GM12878 (cell line): ENCODE results near the gene MPST. TPM values are rescaled to one million over a fixed set of nuclear protein-coding genes. Genes with fewer than 3 reads are reported as not detected.
A peak's percentile ranks its signal among the peaks of the same experiment; 100 is the strongest.

Experiments
- ASH2L ChIP-seq: fragments of 300-600, 200-600 bp; sonication (generic); IDR thresholded peaks from 2 replicates; pipeline ENCODE4 v1.6.1; 2017; ENCODE audit warnings: low read depth, mild to moderate bottlenecking, borderline replicate concordance
- ATF7 ChIP-seq: fragments of 450-650 bp; IDR thresholded peaks from 2 replicates; pipeline ENCODE4 v1.6.1; 2016; ENCODE audit warnings: low read depth, mild to moderate bottlenecking
- CHD2 ChIP-seq: IDR thresholded peaks from 2 replicates; pipeline ENCODE4 v1.6.1; 2011; ENCODE audit warnings: low read depth, low read length, improper control_type of control experiment, borderline replicate concordance
- ESRRA ChIP-seq: IDR thresholded peaks from 2 replicates; pipeline ENCODE4 v1.6.1; 2012; ENCODE audit warnings: mild to moderate bottlenecking, low read length, improper control_type of control experiment
- HCFC1 ChIP-seq: fragments of 150-350 bp; IDR thresholded peaks from 2 replicates; pipeline ENCODE4 v1.6.1; 2014; ENCODE audit warnings: low read length
- HDAC6 ChIP-seq: fragments of 200-600 bp; sonication (generic); IDR thresholded peaks from one replicate; pipeline ENCODE4 v1.8.0; 2017; ENCODE audit warnings: antibody characterized with exemption; ENCODE audit not compliant: unreplicated experiment
- LARP7 ChIP-seq: fragments of 450-650 bp; IDR thresholded peaks from 2 replicates; pipeline ENCODE4 v1.6.1; 2017; ENCODE audit warnings: mild to moderate bottlenecking
- MYC ChIP-seq: IDR thresholded peaks from 2 replicates; pipeline ENCODE4 v1.6.1; 2011; ENCODE audit warnings: mild to moderate bottlenecking, low read length, moderate library complexity, inconsistent platforms; ENCODE audit not compliant: insufficient read depth, insufficient replicate concordance, insufficient read length, severe bottlenecking
- POLR2A ChIP-seq: IDR thresholded peaks from 2 replicates; pipeline ENCODE4 v1.6.1; 2011; ENCODE audit warnings: low read depth, mild to moderate bottlenecking, low read length
- RB1 ChIP-seq: fragments of 450-650 bp; formaldehyde crosslinking; IDR thresholded peaks from 2 replicates; pipeline ENCODE4 v1.6.1; 2017; ENCODE audit warnings: mild to moderate bottlenecking, borderline replicate concordance
- SMC3 ChIP-seq: IDR thresholded peaks from 2 replicates; pipeline ENCODE4 v1.6.1; 2011; ENCODE audit warnings: low read length, improper control_type of control experiment, borderline replicate concordance
- STAT1 ChIP-seq: fragments of 450-650 bp; conservative IDR thresholded peaks from 2 replicates; pipeline ENCODE4 v1.6.1; 2014; ENCODE audit warnings: antibody characterized with exemption, mild to moderate bottlenecking
- ZNF622 ChIP-seq: fragments of 450-650 bp; IDR thresholded peaks from 2 replicates; pipeline ENCODE4 v1.6.1; 2017; ENCODE audit warnings: mild to moderate bottlenecking, inconsistent platforms
- polyA plus RNA-seq, 11 experiments: library from polyadenylated mRNA; depleted of rRNA in 4 of 11; unstranded in 6 of 11; stranded (reverse) in 5 of 11; fragments of >200 nt; fragmentation: Nextera tagmentation in 4 of 11; fragmentation: Illumina TruSeq in 1 of 11; extraction: Ambion mirVana in 4 of 11; extraction: Trizol in 1 of 11; gene quantifications; 1 replicate in 1 of 11; 2 replicates in 10 of 11; pipeline versions ENCODE4 v1.2.1 to v1.2.3, GENCODE V29; 2011 to 2016; ENCODE audit warnings: inconsistent platforms in 2 of 11, missing spikeins in 2 of 11, low read depth in 1 of 11
- total RNA-seq, 4 experiments: library from RNA; depleted of rRNA in 3 of 4; stranded (reverse); fragments of >200 nt in 3 of 4; fragmentation: Illumina TruSeq in 1 of 4; extraction: Trizol in 1 of 4; gene quantifications; 2 replicates each; pipeline versions ENCODE4 v1.2.1 to v1.2.3, GENCODE V29; 2013 to 2021
- TF ChIP-seq, protein P1 (sequence below): fragments of 450-650 bp; formaldehyde crosslinking; IDR thresholded peaks from 2 replicates; pipeline ENCODE4 v1.4.0; 2020; ENCODE audit warnings: mild to moderate bottlenecking, moderate library complexity
- TF ChIP-seq, protein P2 (sequence below): IDR thresholded peaks from 2 replicates; pipeline ENCODE4 v1.6.1; 2011; ENCODE audit warnings: borderline replicate concordance, low read depth, mild to moderate bottlenecking, moderate library complexity, mixed read lengths, low read length; ENCODE audit not compliant: insufficient read depth; ENCODE audit errors: extremely low read length

MPST gene
- total and polyA plus RNA-seq, 10 of the 15 experiments (the other 5 are each of a cell fraction or from before 2014, with no cell fraction given) = 0.95 to 88.7 (median 38.5) TPM

DNA sequence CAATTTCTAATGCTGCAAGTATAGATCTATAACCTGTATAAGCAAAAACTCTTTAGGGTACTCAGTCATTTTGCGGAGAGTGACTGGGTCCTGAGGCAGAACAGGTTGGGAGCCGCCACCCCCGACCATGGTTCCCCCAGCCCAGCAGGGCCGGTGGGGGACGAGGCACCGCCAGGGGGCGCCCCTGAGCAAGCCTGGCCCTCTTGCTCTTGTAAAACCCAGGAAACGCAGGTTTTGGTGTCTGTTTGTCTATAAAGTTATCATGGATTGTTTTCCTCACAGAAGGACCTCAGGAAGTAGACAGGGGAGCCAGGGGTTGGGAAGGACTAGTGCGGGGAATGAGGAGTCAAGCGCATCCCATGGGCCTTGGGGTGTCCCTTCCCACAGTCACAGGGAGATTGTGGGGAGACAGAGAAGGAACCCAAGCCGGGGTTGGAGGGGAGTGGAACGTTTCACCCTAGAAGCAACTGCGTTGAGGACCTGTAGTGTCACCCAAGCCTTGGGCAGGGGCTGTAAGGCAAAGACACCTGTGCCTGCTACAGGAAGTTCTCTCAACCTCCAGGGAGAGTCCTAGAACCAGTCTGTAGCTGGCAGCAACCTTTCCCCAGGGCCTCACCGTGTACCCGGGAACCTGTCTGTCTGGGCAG, 58.4 kb downstream of the MPST start (continued):
- TF ChIP-seq, protein P1, sequence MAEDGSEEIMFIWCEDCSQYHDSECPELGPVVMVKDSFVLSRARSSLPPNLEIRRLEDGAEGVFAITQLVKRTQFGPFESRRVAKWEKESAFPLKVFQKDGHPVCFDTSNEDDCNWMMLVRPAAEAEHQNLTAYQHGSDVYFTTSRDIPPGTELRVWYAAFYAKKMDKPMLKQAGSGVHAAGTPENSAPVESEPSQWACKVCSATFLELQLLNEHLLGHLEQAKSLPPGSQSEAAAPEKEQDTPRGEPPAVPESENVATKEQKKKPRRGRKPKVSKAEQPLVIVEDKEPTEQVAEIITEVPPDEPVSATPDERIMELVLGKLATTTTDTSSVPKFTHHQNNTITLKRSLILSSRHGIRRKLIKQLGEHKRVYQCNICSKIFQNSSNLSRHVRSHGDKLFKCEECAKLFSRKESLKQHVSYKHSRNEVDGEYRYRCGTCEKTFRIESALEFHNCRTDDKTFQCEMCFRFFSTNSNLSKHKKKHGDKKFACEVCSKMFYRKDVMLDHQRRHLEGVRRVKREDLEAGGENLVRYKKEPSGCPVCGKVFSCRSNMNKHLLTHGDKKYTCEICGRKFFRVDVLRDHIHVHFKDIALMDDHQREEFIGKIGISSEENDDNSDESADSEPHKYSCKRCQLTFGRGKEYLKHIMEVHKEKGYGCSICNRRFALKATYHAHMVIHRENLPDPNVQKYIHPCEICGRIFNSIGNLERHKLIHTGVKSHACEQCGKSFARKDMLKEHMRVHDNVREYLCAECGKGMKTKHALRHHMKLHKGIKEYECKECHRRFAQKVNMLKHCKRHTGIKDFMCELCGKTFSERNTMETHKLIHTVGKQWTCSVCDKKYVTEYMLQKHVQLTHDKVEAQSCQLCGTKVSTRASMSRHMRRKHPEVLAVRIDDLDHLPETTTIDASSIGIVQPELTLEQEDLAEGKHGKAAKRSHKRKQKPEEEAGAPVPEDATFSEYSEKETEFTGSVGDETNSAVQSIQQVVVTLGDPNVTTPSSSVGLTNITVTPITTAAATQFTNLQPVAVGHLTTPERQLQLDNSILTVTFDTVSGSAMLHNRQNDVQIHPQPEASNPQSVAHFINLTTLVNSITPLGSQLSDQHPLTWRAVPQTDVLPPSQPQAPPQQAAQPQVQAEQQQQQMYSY (CRISPR knock-in tag) = no peak
- TF ChIP-seq CHD2 (no peak), ATF7 (no peak), POLR2A (no peak), STAT1 (no peak), HCFC1 (no peak), ZNF622 (no peak), HDAC6 (no peak), LARP7 (no peak; the same call in 1 of the 2 replicates), MYC (no peak), RB1 (peak; percentile 77), ASH2L (no peak), SMC3 (peak; percentile 97), ESRRA (no peak)
- TF ChIP-seq, protein P2, sequence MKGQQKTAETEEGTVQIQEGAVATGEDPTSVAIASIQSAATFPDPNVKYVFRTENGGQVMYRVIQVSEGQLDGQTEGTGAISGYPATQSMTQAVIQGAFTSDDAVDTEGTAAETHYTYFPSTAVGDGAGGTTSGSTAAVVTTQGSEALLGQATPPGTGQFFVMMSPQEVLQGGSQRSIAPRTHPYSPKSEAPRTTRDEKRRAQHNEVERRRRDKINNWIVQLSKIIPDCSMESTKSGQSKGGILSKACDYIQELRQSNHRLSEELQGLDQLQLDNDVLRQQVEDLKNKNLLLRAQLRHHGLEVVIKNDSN = no peak
